NCI-H774 (cell line): ENCODE results near the gene HOXD13.

Experiments
- DNase-seq: peaks from one replicate; lab custom pipeline; 2025; lab: John Stamatoyannopoulos, UW

HOXD13 gene

DNA sequence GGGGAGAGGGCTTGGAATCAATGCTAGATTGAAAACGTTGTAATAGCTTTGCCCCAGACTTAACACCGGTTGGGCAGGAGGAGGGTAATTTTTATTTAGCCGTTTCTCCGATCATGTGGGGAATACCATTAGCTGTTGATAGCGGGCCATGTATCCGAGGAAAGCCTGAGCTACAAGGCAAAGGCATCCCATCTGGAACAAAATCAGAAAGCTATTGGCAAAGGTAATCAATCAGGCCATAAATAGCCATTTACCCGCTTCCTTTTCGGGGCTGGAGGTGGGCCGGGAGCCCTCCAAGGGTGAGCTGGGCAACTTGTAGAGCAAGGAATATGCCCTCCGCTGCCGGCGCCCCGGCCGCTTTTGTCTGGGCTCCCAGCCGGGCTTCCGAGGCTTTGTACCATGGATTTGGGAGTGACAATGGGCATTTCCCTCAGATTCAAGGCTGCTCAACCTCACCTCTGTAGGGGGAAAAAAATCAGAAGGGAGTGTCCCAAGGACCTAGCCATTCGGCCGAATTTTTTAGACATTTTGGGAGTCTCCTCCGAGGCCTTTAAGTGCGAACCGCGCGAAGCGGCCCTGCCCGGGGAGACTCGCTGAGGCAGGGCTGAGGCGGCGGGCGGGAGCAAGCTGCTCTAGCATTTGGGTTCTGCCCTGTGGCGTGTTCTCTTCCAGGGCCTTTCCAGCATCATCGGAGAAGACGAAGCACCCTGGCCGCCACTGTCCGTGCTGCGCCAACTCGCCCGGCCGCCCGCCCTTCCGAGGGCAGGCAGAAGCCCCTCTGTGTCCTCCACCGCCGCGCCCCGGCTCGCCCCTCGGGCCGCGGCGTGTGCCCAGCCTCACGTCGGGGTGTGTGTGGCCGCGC, 28.9 kb downstream of the HOXD13 start:
- DNase-seq: no peak

DNA sequence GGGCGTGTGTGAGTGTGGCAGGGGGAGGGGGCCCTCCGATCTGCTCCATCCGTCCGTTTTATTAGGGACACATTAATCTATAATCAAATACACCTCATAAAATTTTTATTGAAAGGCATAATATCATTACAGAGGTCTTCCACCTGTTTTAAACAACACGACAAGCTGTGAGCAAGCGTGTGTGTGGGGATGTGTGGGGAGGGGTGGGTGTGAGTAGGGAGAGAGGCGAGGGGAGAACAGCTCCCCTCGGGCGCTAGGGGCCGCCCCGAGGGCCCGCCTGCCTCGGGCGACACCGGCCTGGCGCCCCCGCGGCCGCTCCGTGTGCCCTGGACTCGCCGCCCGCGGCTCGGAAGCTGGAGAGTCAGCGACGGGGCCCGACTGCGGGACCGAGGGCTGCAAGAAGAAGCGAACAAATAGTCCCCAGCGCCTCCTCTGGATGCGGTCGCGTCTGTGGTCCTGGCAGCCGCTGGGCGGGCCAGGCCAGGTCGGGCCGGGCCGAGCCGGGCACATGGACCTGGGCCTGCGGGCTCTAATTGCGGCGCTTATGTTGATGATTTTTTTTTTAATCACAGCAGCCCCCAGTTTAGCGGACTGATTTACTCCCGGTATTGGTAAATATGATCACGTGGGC, 29.6 kb downstream of the HOXD13 start:
- no peak for DNase-seq

DNA sequence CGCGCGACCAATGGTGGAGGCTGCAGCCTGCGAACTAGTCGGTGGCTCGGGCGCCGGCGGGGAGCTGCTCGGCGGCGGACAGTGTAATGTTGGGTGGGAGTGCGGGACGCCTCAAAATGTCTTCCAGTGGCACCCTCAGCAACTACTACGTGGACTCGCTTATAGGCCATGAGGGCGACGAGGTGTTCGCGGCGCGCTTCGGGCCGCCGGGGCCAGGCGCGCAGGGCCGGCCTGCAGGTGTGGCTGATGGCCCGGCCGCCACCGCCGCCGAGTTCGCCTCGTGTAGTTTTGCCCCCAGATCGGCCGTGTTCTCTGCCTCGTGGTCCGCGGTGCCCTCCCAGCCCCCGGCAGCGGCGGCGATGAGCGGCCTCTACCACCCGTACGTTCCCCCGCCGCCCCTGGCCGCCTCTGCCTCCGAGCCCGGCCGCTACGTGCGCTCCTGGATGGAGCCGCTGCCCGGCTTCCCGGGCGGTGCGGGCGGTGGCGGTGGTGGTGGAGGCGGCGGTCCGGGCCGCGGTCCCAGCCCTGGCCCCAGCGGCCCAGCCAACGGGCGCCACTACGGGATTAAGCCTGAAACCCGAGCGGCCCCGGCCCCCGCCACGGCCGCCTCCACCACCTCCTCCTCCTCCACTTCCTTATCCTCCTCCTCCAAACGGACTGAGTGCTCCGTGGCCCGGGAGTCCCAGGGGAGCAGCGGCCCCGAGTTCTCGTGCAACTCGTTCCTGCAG, 30.3 kb downstream of the HOXD13 start, which contains the start of gene HOXD9:
Gene HOXD9, plus strand, starts transcription at position 37 of the 728 bp plus-strand sequence. Its CDS starts 50 bp downstream, at position 87.
- no peak for DNase-seq

DNA sequence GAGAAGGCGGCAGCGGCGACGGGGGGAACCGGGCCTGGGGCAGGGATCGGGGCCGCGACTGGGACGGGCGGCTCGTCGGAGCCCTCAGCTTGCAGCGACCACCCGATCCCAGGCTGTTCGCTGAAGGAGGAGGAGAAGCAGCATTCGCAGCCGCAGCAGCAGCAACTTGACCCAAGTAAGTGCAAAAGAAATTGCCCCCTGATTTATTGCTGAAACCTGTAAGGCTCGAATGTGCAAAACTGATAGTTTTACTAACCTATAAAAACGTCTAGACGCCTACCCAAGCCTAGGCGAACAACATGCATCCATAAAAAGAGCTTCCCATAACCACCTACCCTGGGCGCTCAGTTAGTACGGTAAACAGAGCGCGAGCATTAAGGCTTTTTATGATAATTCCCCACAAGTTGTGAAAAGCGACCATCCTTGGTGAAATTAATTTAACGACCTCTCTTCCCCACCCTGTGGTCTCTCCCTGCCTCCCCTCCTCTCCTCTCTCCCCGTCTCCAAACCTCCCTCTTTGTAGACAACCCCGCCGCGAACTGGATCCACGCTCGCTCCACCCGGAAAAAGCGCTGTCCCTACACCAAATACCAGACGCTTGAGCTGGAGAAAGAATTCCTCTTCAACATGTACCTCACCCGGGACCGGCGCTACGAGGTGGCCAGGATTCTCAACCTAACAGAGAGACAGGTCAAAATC, 31.0 kb downstream of the HOXD13 start:
- DNase-seq: no peak

DNA sequence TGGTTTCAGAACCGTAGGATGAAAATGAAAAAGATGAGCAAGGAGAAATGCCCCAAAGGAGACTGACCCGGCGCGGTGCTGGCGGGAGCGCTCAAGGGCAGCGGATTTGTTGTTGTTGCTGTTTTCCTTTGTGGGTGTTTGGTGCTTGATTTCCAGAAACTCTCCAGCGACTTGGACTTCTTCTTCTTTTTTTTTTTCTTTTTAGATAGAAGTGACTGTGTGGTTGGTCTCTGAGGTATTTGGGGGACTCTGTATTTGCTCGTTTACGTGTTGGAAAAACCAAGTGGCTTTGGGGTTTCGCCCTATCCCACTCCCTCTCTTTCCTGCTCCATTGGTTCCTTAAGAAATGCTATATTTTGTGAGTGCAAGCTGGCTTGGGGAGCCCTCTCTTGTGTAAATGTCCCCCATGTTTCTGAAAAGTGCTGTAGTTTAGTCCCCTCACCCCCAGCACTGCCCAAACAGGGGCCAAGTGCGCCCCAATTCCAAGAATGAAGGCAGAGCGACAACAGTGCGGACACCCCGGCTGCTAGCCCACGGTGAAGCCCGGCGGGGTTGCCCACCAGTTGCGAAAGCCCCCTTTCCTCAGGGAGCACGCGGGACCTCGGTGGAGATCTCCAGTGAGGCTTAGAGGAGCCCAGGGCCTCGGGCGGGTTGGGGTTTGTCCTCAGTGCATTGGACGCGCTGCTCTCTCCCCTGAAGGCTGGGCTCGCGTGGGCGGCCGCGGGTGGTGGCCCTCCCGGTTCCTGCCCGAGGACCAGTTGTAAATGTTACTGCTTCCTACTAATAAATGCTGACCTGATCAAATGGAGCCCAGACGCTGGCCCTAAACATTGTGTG, 31.8 kb downstream of the HOXD13 start:
- DNase-seq: no peak

DNA sequence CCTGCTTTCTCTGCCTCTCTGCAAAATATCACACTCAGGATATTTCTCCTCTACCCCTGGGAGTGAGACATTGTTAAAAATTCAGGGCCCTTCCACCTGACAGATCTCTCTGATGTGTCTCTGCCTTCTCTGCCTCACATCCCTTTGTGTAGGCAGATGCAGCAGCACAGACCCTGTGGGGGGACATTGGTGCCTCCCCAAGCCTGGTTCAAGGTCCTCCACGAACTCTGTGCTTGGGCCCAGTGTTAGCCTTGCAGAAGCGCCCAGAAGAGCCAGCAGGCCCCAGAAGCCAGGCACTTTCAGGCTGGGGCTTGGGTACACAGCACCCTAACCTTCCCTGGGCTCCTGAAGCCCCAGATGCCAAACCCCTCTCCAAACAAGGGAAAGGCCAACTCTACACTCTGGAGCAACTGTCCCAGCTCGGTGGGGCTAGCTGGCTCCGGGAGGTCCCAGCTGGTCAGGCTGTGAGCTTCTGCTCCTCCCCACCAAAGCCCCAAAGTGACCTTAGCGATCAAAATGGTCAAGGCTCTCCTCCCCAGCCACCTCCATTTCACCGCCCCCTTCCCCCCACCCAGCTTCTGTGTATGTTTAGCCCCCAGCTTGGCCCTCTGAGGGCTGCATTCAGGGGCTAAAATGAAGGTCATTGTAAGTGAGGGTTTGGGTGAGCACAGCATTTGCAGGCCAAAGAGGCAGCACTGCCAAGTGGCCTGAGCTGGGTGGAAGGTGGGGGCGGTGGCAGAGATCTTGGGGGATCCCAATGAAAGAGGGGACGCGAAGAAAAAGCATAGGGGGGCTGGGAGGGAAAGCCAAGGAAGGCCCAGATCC, 32.6 kb downstream of the HOXD13 start:
- DNase-seq: no peak

DNA sequence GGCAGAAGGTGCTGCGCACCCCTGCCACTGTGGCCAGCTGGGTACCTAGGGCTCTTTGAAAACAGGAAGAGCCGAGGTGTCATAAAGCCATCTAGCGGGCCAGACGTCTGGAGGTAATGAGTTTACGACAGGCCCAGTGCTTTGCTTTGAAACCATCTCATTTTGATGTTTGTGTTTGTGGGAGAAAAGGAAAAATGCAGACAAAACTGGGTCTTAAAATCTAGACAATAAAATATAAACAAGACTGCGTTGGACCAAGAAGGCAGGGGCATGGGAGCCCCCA, 33.2 kb downstream of the HOXD13 start:
- DNase-seq: no peak

DNA sequence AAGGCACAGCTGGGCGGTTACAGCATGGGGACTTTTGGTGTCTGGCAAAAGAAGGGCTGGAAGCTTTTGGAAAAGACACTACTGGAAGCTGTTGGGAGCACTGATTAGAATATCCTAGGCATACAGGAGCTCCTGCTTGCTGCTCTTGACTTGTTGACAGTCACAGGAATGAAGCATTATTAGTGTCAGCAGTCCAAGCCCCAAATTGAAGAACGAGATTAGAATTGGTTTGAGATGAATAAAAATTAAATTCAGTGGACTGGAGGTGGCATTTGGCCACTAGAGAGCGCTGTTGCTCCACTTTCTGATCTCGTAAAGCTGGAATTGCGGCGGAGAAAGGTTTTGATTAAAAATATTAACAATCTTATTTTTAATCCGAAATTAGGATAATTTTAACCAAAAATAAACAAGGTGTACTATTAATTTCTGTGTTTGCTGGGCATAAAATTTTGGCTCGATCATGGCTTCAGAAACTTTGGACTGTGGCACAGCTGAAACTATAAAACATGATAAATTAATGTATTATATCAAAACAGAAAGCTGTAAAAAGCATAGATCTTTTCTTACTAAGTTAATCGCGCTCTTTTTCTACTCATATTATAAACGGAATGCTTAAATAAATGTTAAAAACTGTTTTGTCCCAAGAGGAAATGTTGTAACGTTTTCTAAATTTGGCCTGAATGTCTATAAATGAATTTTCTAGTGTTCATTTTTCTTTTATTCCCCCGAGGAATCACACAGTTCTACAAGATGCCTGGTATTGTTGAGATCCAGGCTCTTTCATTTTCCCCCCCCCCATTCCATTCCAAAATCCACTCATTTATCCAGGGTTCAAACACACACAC, 34.6 kb downstream of the HOXD13 start:
- peak; percentile 36 for DNase-seq

DNA sequence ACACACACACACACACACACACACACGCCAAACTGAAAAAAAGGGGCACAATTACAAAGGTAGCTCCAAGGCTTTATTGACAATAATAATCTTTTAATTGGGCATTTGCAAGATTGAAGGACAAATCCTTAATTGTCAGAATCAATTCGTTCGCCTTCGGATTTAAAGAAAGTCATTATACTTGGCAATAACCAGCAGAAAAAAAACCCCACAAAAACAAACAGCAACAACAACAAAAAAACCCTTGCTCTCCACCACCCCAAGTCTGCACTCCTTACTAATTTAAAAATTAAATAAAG, 35.2 kb downstream of the HOXD13 start:
- no peak for DNase-seq

DNA sequence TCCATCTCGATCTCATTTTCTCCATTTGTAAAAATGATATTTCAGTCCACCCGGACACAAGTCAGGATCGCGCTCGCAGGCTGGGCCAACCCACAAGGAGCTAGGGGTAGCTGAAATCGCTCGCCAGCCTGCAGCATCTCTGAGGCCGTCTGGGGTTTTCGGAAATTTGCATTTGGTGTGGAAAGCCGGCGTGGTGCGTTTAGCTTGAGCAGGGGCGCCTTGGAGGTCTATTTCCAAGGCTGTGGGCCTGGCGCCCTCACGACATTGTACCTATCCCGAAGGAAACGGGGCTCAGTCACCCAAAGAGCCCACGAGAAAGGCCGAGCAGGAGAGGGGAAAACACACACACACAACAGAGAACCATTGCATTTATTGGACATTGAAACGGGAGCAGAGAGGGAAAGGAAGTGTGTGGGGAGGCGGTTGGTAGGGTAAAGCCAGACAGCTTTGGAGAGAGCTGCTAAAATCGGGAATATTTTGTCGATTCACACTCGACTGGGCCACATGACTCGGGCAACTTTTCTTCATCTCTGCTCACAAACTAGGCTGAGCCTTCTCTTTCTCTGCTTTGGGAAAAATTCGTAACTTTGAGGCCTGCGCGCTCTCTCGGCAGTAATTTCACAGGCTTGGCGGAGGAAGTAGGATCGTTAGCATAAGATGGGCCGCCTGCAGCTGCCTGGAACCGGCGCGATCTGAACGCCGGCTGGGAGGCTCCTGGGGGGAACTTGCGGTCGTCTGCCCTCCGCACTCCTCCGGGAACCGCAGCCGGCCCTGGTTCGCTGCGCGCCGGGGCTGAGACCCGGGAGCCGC, 35.9 kb downstream of the HOXD13 start:
- no peak for DNase-seq

DNA sequence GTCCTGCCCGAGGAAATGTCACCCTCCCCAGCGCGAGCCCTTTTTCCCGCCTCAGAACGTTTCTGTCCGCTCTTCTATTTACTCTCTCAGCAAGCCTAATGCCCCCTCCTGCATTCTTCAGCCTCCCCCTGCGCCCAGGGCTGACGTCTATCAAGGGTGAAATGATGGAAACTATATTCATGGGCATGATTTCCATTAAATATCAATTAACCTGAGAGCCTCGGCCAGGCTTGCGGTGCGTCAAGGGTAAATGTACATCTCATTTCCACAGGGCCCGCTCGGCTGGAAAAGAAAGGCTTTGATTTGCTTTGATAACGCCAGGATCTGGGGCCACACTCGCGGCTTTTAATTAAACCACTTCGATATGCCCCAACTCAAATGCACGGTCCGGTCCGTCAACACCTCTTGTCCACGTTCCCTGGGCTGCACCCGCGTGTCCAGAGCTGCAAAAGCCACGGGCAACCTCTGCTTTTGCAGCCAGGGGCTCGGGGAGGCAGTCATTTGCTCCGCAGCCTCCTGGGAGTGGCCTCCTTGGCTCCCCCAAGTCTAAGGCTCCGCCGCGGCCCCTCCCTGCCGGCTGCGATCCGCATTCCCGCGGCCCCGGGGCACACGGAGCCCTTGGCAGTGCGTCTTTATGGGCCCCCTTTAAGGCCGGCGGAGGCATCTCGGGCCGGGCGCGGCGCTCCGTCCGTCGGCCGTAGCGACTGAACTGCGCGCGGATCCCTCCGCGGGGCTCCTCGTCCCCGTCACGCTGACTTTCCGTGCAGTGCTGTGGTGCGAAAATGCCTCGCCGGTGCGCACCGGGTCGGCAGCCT, 36.7 kb downstream of the HOXD13 start, which contains the start of gene HOXD8:
Gene HOXD8, plus strand, starts transcription at position 724 of the 815 bp plus-strand sequence. CDS start 662 bp downstream, outside the sequence.
- DNase-seq: peak; percentile 34

DNA sequence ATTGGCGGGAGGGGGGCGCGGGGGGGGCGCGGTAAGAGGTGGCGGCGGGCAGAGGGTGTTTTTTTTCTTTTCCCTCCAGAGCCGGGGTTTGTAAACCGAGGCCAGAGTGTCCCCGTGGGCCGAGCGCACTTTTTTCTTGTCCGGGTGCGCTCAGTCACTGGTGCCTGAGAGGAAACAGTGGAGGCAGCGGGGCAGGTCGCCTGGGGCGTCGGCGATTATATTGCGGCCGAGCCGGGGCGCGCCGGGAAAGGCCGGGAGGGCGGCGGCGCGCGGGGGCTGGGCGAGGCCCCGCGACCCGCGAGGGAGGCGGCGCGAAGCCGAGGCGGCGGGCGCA, 37.3 kb downstream of the HOXD13 start:
- peak; percentile 50 for DNase-seq

DNA sequence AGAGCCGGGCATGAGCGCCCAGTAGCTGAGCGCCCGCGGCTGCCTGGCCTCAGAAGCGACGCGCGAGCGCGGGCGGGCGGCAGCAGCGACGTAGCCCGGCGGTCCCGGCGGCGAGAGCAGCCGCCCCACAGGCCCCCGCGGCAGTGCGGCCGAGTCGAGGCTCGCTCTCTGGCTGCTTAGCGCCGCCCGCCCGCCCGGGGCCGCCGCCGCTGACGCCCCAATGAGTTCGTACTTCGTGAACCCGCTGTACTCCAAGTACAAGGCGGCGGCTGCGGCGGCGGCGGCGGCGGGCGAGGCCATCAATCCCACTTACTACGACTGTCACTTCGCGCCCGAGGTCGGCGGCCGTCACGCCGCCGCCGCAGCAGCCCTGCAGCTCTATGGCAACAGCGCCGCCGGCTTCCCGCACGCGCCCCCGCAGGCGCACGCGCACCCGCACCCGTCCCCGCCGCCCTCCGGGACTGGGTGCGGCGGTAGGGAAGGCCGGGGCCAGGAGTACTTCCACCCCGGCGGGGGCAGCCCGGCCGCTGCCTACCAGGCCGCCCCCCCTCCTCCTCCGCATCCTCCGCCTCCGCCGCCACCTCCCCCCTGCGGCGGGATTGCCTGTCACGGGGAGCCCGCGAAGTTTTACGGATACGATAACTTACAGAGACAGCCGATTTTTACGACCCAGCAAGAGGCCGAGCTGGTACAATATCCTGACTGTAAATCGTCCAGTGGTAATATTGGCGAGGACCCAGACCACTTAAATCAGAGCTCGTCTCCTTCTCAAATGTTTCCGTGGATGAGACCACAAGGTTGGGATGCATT, 37.8 kb downstream of the HOXD13 start:
- peak; percentile 50 for DNase-seq

DNA sequence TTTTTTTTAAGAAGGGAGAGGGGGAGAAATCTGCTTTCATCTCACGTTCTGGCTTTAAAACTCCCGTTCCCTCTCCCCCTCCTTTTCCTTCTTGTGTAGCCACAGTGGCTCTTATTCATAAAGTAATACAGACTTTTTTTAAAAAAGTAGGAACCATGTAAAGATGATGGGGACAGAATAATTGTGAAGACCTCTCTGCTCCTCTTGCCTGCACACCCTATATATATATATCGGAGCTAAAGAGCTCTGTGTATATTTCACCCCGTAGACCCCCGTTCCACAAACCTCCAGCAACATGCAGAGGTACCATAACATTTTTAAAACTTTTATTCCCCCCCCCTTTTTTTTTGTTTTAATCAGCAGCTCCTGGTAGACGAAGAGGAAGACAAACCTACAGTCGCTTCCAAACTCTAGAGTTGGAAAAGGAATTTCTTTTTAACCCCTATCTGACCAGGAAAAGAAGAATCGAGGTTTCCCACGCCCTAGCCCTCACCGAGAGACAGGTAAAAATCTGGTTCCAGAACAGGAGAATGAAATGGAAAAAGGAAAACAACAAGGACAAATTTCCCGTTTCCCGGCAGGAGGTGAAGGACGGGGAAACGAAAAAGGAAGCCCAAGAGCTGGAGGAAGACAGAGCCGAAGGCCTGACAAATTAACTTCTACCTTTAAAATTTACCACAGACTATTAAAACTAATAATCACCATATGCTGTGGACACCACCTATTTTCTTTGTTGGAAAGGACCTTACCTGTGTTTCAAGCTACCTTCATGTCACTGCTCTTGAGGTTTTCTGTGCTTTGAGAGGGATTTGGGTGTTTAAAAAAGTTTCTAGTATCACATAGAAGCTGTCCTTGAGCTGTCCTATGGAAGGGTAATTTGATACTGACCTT, 38.7 kb downstream of the HOXD13 start:
- no peak for DNase-seq

DNA sequence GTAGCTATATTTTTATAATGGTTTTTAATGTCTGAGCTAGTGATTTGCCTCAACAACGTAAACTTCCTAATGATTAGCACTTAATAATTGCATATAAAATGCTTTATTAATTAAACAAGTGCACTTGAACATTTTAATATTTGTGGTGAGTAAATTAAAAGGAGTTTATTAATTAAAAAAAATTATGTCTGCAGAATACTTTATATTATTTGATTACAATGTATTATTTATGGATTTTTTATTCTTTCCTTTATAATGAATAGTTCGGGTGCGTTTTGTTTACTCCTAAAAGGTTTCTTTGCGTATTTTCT, 39.3 kb downstream of the HOXD13 start:
- no peak for DNase-seq
